ENCODE measurements around the gene SGSH.

SGSH gene

GRCh38 chr17:80227156-80227555 is 7.0 kb upstream of the SGSH start:
- DNase-seq (ENCODE audit: low spot score) = no peak

GRCh38 chr17:80225230-80225629 is 5.1 kb upstream of the SGSH start:
- DNase-seq (ENCODE audit: low spot score) = no peak

- no peak for DNase-seq (ENCODE audit: low spot score)
These were observed 4.5 kb upstream of the SGSH start for GRCh38 chr17:80224683-80225082.

- DNase-seq (ENCODE audit: low spot score) = no peak
These were observed 3.8 kb upstream of the SGSH start for GRCh38 chr17:80223838-80224497.

- no peak for DNase-seq (ENCODE audit: low spot score)
These were observed 3.1 kb upstream of the SGSH start for GRCh38 chr17:80223142-80223815.

GRCh38 chr17:80222376-80223141 is 2.4 kb upstream of the SGSH start:
- no peak for DNase-seq (ENCODE audit: low spot score)

GRCh38 chr17:80221351-80222105 is 1.4 kb upstream of the SGSH start:
- no peak for DNase-seq (ENCODE audit: low spot score)

GRCh38 chr17:80220736-80221215 is 643 bp upstream of the SGSH start:
- peak; percentile 51 for DNase-seq (ENCODE audit: low spot score)

- DNase-seq (ENCODE audit: low spot score) = peak; percentile 26
These were observed 425 bp downstream of the SGSH start for GRCh38 chr17:80219763-80220053.

GRCh38 chr17:80219013-80219762 is 945 bp downstream of the SGSH start:
- DNase-seq (ENCODE audit: low spot score) = peak; percentile 79

- no peak for DNase-seq (ENCODE audit: low spot score)
These were observed 1.7 kb downstream of the SGSH start for GRCh38 chr17:80218391-80218790.

- DNase-seq (ENCODE audit: low spot score) = no peak
These were observed 2.3 kb downstream of the SGSH start for GRCh38 chr17:80217703-80218362.

GRCh38 chr17:80216473-80217456 is 3.4 kb downstream of the SGSH start:
- no peak for DNase-seq (ENCODE audit: low spot score)

- DNase-seq (ENCODE audit: low spot score) = no peak
These were observed 5.3 kb downstream of the SGSH start for GRCh38 chr17:80214878-80215210.

GRCh38 chr17:80214012-80214877 is 5.9 kb downstream of the SGSH start:
- DNase-seq (ENCODE audit: low spot score) = no peak

- no peak for DNase-seq (ENCODE audit: low spot score)
These were observed 6.5 kb downstream of the SGSH start for GRCh38 chr17:80213643-80213975.

- DNase-seq (ENCODE audit: low spot score) = no peak
These were observed 7.0 kb downstream of the SGSH start for GRCh38 chr17:80212962-80213642.

- no peak for DNase-seq (ENCODE audit: low spot score)
These were observed 7.6 kb downstream of the SGSH start for GRCh38 chr17:80212511-80212910.

- DNase-seq (ENCODE audit: low spot score) = no peak
These were observed 8.0 kb downstream of the SGSH start for GRCh38 chr17:80212109-80212508.
